GM18526 (cell line): ENCODE data around the gene RCSD1.

Source experiments
- POLR2A ChIP-seq: IDR thresholded peaks from 3 replicates; pipeline ENCODE4 v1.6.1; 2011; ENCODE audit not compliant: insufficient read length; ENCODE audit errors: extremely low read depth

RCSD1 gene

GRCh38 chr1:167631386-167631935 lies 1.4 kb downstream of the RCSD1 start:
- TF ChIP-seq POLR2A, result no peak

GRCh38 chr1:167631936-167632614 lies 2.0 kb downstream of the RCSD1 start:
- TF ChIP-seq POLR2A, result no peak

- TF ChIP-seq POLR2A, result no peak
These were observed 3.4 kb downstream of the RCSD1 start for GRCh38 chr1:167633258-167633944.

GRCh38 chr1:167634435-167634834 lies 4.4 kb downstream of the RCSD1 start:
- TF ChIP-seq POLR2A, result no peak

- TF ChIP-seq POLR2A, result no peak
These were observed 5.2 kb downstream of the RCSD1 start for GRCh38 chr1:167635156-167635648.

GRCh38 chr1:167635941-167636340 lies 5.9 kb downstream of the RCSD1 start:
- TF ChIP-seq POLR2A, result no peak

GRCh38 chr1:167638064-167638463 lies 8.0 kb downstream of the RCSD1 start:
- TF ChIP-seq POLR2A, result no peak

- TF ChIP-seq POLR2A, result no peak
These were observed 10.0 kb downstream of the RCSD1 start for GRCh38 chr1:167640051-167640450.

GRCh38 chr1:167641786-167642500 lies 11.9 kb downstream of the RCSD1 start:
- no peak for TF ChIP-seq POLR2A

- no peak for TF ChIP-seq POLR2A
These were observed 12.4 kb downstream of the RCSD1 start for GRCh38 chr1:167642501-167642826.

GRCh38 chr1:167643441-167643840 lies 13.4 kb downstream of the RCSD1 start:
- no peak for TF ChIP-seq POLR2A

- no peak for TF ChIP-seq POLR2A
These were observed 14.5 kb downstream of the RCSD1 start for GRCh38 chr1:167644551-167644950.

GRCh38 chr1:167645140-167645541 lies 15.1 kb downstream of the RCSD1 start:
- no peak for TF ChIP-seq POLR2A

GRCh38 chr1:167645625-167646414 lies 15.8 kb downstream of the RCSD1 start:
- no peak for TF ChIP-seq POLR2A

GRCh38 chr1:167648252-167648849 lies 18.3 kb downstream of the RCSD1 start:
- TF ChIP-seq POLR2A, result no peak
